HG03558 (cell line): ENCODE results near the gene CSPG4.
"Not testable (repeated sequence)": the region's sequence is repeated elsewhere in the genome, so short reads cannot be mapped to it uniquely, and the experiment has no call there.

Experiments
- ATAC-seq: cut with Tn5 transposase; IDR thresholded peaks from one replicate; pipeline ENCODE4 v1.9.1; 2021; ENCODE audit warnings: moderate number of reproducible peaks; ENCODE audit not compliant: unreplicated experiment; ENCODE audit errors: extremely low read depth

CSPG4 gene

GRCh38 chr15:75693501-75694240, 19.0 kb downstream of the CSPG4 start:
- no peak for ATAC-seq

DNA sequence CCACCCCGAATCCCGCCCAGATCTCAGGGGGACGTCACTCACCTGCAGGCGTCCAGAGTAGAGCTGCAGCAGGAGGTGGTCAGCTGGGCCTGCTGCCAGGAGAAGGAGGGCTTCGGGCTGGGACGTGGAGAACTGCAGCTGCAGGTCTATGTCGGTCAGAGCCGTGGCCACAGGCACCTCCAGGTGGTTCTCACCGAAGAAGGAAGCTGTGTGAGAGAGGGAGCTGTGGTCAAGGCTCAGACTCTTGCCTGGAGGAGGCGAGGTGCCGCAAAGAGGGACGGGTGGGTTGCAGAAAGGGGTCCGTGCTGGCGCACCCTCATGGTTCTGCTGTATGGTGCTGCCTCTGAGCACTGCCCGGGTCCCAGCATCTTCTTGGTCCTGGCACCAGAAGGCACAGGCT, 19.6 kb downstream of the CSPG4 start:
- ATAC-seq, result not testable (repeated sequence)

- not testable (repeated sequence) for ATAC-seq
Observed at GRCh38 chr15:75692311-75692710, 20.3 kb downstream of the CSPG4 start.

- not testable (repeated sequence) for ATAC-seq
Observed at GRCh38 chr15:75689429-75689828, 23.2 kb downstream of the CSPG4 start.

DNA sequence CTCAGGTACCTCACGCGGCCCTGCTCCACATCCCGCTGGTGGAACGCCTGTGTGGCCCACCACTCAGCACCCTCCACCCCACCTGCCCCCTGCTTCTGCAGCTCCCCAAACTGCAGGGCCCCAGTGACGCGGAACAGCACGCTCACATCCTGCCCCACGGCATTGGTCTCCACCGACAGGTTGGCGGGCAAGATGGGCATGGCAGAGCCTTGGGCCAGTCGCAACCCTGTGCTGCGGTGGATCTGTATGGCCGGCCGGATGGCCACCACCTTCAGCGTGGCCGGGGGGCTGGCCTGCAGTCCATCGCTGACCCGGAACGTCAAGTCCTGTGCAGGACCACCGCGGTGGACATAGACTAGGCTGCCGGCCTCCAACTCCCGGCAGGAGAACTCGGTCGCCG, 23.8 kb downstream of the CSPG4 start:
- ATAC-seq, result no peak

DNA sequence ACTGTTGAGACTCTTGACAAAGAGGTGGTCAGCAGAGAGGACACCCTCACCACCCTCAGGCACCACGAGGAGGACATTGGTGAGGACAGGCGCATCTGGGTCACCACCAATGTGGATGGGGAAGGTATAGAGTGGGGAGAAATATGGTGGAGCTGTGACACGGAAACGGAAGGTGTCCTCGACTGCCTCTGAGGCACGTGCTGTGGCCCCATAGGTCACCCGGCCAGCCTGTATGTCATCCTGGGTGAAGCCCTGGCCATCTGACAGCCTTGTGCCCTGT, 24.4 kb downstream of the CSPG4 start:
- ATAC-seq, result no peak

DNA sequence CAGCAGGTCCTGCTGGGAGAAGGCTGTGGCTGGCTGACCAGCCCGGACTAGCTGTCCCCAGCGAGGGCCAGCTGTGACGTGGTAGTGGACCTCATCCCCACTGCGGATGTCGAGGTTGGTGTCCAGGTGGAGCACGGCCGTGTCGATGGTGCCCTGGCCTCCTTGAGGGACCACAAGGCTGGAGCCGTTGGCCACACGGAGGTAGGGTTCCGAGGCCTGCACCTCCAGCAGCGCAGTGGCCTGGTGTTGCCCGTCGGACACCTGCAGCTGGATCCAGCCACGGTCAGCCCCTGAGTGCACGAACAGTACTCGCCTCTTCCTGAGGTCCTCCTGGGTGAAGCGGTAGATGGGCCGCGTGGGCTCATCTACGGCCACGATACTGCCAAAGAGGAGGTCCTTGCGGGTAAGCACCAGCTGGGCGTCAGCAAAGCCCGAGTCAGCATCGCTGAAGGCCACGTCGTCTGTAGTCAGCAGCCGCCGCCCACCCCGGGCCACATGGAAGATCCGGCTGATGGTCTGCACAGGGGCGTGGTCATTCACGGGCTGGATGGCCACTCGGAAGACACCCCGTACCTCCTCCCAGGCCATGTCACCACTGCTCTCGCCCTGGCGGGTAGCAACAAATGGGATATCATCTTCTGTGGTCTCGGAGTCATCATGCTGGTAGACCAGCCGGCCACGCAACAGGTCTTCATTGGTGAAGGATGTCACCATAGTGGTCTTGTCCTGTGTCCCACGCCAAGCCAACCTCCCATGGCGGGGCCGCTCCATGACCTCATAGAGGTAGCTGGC, 25.0 kb downstream of the CSPG4 start:
- no peak for ATAC-seq

GRCh38 chr15:75686212-75686642, 26.4 kb downstream of the CSPG4 start:
- not testable (repeated sequence) for ATAC-seq

GRCh38 chr15:75685195-75685594, 27.5 kb downstream of the CSPG4 start:
- no peak for ATAC-seq

DNA sequence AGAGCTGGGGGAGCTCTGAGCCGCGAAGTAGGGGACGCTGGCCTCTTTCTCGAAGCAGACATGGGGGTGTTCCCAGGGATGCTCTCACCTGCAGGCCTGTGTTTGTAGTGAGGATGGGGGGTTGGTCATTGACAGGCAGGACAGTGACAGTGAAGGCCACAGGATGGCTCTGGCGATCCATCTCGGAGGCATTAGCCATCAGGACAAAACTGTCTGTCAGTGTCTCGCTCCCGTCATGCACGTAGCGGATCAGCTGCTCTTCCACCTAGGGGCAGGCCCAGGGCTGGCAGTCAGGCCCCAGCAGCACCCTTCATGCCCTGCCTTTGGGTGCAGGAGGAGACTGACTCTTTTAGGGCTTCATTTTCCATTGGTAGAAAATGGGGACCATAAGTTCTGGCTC, 28.0 kb downstream of the CSPG4 start:
- ATAC-seq, result no peak

DNA sequence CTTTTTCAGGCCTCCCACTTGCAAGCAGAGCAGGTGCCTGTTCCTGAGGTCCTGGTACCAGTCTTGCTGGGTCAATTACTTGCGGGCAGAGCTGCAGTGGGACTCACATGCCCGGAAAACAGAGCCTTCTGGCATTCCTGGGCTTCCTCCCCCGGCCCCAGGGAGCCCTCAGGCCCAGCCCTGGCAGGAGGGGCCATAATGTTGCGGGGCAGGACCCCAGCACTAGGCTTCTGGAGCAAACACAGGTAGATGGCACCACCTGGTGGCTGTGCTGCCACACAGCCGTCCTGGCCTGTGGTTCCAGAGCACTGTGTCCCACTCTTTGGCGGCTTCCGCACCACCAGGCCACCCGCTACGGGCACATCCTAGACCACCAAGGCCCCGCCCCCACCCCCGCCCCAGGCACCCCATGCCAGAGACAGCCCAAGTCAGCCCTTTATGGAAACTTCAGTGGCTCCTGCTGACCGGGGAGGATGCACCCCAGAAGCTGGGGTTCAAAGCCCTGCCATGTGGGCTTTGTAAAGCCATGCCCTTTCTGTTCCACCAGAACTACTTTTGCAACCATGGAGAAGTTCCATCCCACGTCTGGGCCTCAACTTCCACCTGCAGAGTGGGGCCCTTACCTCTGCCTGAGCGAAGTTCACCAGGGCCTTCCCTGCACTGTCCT, 28.9 kb downstream of the CSPG4 start:
- not testable (repeated sequence) for ATAC-seq

DNA sequence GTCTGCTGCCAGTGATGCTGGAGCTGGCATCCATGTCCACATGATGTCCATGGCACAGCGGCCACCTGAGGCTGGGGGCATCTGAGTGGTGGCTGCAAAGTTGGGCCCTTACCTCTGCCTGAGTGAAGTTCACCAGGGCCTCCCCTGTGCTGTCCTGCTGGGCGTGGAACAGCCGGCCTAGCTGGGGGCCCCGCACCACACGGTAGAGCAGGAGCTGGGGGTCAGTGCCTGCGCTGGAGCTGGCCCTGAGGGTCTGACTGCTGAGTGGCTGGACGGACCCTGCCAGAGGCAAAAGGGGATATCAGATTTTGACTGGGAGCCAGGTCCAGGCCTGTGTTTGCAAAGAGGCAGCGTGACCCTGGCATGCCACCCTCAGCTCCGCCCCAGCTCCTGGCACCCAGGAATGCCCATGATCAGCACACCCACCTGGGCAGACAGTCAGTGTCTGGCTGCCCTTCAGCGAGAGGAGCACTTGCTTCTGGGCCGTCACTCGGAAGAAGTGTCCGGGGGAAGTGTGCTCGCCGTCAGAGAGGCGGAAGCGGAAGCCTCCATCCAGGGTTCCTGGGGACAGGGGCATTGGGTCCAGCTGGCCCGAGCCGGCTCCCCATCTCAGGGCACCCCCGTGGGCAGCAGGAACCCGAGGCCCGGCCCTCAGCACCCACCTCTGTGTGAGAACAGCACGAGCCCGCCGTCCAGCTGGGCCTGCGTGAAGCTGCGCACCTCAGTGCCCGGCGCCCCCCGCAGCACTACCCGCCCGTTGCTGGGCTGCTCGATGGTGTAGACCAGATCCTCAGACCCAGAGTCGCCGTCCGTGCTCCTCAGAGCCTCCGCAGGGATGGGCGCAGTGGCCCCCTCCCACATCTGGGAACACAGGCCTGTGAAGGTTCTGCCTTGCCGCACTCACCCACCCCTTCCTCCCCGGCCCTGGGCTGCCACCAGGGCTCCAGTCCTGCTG, 30.2 kb downstream of the CSPG4 start:
- ATAC-seq, result no peak

- ATAC-seq, result no peak
Observed at GRCh38 chr15:75680007-75680789, 32.5 kb downstream of the CSPG4 start.

DNA sequence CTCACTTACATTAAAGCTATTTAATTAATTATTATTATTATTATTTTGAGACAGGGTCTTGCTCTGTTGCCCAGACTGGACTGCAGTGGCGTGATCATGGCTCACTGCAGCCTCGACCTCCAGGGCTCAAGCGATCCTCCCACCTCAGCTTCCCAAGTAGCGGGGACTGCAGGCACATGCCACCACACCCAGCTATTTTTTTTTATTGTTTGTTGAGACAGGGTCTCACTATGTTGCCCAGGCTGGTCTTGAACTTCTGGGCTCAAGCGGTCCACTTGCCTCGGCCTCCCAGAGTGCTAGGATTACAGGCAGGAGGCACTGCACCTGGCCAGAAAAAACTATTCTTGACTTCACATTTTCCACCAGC, 34.3 kb downstream of the CSPG4 start:
- ATAC-seq, result not testable (repeated sequence)

DNA sequence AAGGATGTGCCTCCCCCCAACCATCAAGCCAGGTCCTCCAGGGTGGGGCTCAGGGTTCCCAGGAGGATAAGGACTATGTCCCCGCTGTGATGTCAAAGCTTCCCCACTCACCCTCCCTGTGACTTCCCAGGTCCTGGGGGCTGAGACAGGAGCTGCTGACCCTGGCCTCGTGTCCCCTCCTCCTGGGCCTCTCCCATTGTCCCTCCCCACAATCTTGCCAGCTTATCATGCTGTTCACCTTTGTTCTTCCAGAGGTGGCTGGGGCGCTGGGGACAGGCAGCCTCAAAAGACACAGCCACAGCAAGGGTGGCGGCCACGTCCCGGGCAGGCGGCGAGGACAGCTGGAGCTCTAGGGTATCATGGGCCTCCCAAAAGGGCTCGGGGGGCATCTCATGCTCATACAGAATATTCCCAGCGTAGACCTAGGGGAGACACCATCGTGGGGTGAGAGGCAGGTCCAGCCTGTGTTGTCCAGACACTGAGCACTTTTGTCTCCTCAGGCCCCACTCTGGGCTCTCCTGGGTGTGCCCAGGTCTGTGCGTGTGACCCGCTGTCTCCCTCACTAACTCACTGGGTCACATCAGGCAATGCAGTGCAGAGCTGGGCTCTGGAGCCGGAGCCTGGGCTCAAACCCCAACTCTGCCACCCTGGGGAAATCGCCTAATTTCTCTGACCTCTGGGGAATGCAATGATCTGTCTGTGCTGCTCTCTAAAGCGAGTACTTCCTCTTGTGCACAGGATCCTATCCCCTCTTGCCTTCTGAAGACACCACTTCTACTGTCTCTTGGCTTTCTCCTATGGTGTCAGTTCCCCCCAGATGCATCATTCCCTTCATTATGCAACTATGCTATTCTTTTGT, 35.0 kb downstream of the CSPG4 start:
- ATAC-seq, result no peak

DNA sequence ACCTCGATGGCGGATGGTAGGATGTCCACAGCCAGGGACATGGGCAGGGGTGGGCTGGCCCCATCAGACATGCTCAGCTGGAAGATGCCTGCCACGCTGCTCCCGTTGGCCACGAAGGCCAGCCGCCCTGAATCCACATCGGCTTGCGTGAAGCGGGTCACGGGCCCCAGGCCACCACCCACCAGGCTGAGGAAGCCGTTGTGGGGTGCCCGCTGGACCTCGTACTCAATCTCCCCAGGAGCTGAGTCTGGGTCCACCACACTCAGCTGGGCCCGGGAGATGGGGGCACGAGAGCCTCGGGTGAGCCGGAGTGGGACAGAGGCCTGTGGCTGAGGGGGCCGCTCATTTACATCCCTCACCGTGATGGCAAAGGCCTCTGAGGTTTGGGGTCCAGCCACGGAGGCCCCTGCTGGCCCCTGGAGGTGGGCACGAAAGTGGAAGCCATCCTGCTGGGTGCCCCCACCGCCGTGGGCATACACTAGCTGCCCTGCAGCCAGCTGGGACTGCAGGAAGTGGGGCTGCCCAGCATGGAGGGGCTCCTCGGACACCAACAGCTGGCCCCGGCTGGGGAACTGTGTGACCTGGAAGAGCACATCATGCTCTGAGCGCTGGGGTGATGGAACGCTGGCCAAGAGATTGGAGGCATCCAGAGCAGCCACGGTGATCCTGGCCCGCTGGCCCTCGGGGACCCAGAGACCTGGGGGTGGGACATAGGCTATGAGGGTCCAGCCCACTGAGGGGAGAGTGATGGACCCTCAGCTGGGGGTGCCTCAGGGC, 35.8 kb downstream of the CSPG4 start:
- no peak for ATAC-seq

- no peak for ATAC-seq
Observed at GRCh38 chr15:75675579-75676404, 36.9 kb downstream of the CSPG4 start.
